Left lobe of liver (tissue), 2 donors: ENCODE data around the gene PARL. TPM values are rescaled to one million over a fixed set of nuclear protein-coding genes. Genes with fewer than 3 reads are reported as not detected.

Source experiments
- ATAC-seq: fragments of 200-7000 bp; cut with Tn5 transposase; one replicate; pipeline ENCODE4 v1.9.1; 2020; ENCODE audit warnings: mild to moderate bottlenecking, moderate library complexity
- DNase-seq: peaks from one replicate; pipeline ENCODE4 v3.0.0-alpha.2; 2020; ENCODE audit warnings: low spot score
- total RNA-seq: library from RNA; stranded (reverse); gene quantifications from one replicate; pipeline ENCODE4 v1.2.1, GENCODE V29; 2021
- donor health status: DM: no; HTN: no; CAD: no; lungs with moderate emphysema.
- donor health status: DM: no; HTN: yes; CAD: no.

Gene PARL, protein sequence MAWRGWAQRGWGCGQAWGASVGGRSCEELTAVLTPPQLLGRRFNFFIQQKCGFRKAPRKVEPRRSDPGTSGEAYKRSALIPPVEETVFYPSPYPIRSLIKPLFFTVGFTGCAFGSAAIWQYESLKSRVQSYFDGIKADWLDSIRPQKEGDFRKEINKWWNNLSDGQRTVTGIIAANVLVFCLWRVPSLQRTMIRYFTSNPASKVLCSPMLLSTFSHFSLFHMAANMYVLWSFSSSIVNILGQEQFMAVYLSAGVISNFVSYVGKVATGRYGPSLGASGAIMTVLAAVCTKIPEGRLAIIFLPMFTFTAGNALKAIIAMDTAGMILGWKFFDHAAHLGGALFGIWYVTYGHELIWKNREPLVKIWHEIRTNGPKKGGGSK
- 25.5 TPM for total RNA-seq

DNA sequence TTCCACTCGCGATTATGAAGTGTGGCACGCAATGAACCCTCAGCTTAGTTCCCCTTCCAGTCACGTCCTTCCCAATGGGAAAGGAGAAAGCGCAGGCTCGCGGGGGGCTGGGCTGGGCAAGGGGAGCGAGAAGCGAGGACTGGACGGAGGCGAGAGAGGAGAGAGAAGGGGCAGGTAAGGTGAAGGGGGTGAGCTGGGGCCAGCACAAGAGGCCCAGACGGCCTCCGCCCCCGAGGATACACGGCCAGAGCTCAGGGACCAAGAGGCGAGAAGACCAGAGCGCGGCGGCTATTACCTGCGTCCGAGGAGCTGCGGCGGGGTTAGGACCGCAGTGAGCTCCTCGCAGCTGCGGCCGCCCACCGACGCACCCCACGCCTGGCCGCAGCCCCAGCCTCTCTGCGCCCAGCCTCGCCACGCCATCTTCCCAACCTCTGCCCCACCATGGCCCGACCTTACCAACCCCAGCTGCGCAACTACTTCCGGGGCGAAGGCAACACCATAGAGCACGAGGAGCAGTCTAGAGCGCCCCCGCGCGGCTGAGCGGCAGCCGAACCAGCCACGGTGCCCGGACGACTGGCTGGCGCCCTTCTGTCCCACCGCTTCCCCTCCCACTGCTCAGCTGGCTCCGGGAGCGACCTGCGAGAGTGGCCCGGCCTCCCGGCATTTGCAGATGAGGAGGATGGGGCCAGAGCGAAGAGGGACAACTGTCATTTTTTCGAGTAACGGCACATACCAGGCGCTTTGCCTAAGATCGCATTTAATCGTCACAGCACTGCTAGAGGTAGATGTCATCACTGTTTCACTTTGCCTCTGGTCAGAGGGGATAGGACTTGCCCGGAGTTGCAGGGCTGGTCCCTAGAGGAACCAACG is at the start of gene PARL:
PARL (minus strand) TSS at position 454 of the 870 bp plus-strand sequence; CDS start at position 420, 34 bp downstream.
- peak; percentile 96 for DNase-seq

DNA sequence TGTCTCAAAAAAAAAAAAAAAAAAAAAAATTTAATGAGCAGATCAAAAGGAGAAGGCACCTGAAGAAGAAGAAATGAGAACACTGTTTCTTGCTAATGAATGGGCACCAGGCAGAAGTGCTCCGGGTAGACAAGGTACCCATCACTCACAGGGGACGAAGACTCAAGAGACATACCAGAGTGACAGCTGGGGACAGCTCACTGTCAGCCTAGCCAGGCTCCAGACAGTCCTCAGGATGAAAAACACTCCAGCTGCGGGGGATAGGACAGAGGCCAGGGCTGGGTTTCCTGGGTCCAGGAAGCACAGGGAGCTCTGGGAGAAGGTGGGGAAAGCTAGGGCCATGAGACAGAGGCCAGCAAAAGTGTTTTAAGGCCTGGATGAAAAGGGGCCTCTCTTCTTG is 48.5 kb upstream of the PARL start:
- ATAC-seq, result no peak
- no peak for DNase-seq

More for the DNA sequence above, at the start of gene PARL:
- ATAC-seq, result peak; percentile 99

DNA sequence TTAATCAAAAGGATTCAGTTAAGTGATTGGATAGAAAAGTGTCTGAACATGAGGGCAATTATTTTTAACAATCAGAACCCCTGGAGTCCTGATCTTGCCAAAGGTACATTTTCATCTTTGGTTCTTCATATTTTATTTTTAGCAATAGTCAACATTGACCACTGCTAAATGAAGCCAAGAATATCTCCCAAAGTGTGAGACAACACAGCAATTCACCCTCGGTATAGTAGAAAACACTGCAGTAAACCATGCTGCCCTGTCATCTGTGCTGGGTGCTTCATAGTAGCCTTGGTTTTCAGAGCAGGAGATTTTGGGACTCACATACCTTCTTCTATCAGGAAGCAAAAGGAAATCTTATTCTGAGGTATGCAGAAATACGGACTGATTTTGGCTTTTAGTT is 47.2 kb upstream of the PARL start:
- ATAC-seq (no peak), DNase-seq (no peak)

DNA sequence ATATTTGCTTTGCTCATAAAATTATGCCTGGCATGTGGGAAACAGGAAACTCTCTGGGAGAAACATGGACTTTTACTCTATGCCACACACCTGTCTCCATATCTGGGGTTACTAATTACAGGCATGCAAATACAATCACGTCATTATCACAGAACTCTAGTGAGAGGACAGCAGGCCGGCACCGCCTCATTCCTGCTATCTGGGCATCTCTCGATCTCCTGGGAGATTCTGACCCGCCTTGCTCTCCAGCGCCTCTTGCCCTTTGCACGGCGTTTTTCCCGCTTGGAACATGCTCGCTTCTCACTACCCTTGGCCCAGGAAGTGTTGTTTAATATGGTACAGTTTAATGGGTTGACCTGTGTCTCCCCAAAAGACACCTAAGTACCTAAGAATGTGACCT is 45.4 kb upstream of the PARL start:
- no peak for ATAC-seq
- DNase-seq, result no peak

DNA sequence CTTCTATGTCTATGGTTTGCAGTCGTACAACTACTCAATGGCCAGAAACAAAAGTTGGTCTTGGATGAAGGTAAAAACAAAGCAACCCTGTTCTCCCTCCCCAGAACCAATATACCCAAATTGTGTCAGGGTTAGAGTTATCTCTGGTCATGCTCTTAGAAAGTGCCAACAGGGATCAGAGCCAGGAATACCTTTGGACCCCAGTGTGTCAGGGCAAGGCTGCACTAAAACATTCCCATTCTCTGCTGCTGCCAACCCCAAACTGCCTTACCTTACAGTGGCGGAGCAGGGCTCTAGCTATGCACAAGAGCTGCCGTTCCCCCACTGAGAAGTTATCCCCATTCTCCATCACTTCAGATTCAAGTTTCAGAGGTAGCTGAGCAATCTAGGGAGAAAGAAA is 42.4 kb upstream of the PARL start:
- ATAC-seq (peak; percentile 98), DNase-seq (peak; percentile 76)

DNA sequence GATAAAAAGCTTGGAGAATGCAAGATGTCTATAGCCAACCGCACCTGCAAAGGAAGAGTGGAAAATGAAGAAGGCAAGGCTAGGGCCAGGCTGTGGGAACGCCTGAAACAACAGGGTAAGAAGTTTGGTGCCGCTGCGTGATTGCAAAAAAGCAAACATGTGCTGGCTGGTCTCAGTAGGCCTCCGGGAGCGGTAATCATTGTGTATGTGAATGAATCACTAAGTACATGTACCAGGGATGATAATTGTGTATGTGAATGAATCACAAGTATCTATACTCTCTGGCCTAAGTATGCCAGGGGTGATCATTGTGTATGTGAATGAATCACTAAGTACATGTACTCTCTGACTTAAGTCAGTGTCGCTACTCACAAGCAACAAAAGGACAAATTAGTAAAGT is 40.3 kb upstream of the PARL start:
- ATAC-seq (no peak), DNase-seq (no peak)

DNA sequence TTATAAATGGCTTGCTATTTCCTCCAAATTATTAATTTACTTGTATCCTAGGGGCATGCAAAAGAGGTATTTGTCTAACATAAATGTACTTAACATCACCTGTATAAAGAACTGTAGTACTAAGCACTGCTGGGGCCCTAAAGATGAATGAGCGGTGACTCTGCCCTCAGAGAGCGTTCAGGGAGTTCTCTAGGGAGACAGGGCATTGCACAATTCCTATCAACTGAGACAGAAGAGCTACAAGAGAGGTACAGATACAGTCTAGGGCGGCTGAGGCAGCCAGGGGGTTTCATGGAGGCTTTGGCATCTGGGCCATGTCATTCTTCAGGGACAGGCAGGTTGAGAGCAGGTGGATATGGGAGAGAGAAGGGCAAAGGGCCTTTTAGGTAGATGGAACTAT is 39.9 kb upstream of the PARL start:
- DNase-seq (no peak), ATAC-seq (no peak)

DNA sequence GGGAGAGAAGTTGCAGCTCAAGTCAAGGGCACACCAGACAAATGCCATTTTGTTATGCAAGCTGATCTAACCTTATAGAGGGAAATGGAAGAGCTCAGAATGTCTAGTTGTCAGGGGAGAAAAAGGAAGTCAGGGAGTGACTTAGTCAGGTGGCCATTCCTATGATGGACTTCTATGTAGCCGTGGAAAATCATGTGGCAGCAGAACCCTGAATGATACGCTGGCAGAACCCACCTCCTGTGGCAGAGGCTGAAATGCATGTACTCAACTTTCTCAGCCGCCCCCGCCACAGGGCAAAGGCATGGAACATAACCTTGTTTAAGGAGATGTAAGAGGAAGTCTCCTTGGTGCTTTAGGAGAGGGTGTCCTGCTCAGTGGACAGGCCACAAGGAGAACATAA is 37.7 kb upstream of the PARL start:
- no peak for DNase-seq

DNA sequence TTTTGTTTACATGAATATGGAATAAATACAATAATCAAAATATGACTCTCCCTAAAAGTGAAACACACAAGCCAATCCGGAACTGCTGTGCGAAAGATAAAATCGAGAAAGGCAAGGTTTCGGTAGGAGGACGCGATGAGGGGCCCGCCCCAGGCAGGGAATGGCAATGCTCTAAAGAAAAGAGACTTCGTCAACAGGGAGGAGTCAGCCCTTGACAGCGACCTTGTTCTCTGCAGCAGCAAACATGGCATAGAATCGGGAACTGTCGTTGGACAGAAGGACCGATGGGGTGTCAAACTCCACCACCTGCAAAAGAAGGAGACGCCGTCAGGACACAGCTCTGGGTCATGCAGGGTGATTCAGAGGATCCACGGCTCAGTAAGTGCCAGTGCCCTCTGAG is 36.4 kb upstream of the PARL start:
- no peak for ATAC-seq
- no peak for DNase-seq

More for the DNA sequence above, 37.7 kb upstream of the PARL start:
- ATAC-seq, result no peak

DNA sequence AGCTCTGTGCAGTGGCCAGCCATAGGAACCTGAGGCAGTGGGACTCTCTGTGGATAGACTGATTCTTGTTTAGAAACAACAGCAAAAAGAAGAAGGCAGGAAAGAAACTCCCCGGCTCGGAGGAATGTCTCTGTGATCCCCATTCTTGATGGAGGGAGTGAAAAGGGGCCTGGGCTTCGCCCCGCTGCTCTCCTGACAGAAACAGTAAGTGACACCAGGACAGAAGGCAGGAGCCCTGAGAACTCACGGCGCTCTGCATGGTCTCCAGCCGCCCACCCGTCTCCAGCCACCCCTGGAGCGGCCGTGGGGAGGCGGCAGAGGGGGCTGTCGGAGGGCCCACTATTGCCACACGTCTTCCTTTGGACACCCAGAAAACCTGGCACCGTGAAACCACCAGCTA is 35.7 kb upstream of the PARL start:
- ATAC-seq (no peak), DNase-seq (no peak)

DNA sequence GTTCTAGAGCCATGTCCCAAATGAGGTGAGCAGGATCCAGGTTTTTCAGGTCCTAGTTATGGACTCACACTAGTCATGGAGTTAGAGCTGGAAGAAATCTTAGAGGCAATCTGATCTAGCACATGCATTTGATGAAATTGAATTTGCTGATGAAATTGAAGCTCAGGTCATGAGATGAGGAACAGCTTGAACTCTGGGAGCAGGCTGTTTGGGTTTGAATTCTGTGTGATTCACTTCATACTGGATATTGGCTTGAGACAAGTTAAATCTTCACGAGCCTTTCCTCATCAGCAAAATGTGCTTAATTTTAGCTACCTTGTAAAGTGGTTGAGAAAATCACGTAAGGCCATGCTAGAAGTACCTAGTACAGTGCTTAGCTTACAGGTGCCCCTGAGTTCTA is 33.5 kb upstream of the PARL start:
- DNase-seq (no peak), ATAC-seq (no peak)

DNA sequence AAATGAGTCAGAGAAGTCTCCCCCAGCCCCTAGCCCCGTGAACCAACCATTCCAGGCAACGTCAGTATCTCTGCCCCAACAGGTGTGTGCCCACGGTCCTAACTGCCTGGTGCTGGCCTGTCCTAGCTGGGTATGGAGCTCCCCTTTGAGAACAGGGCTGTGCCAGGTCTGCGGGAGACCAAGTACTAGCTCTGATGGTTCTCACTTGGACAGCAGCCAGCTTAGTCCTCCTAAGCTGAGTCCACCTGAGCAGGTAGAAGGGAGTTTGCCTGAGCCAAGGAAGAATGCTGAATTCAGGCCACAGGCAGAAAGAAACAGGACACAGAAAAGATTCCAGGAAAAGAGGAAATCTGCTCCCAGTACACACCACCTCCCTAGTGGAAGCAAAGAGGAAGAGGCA is 33.1 kb upstream of the PARL start:
- no peak for ATAC-seq
- no peak for DNase-seq

DNA sequence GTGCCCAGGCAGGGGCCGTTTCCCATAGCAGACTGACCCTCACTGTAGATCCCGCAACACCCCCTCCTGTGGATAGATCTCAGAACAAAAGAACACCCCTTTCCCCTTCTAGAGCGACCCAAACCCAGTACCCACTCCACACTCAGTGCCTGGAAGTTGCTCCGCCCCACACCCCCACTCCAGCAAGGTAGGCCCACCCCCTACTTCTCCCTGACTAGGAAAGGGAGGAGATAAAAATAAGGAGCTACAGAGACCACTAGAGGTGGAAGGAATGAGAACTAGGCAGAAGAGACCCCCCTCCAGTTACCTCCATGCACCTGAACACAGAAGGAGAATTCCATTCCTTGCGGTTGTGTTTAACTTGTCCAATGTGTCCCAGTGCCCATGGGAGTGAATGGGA is 30.2 kb upstream of the PARL start:
- no peak for ATAC-seq

DNA sequence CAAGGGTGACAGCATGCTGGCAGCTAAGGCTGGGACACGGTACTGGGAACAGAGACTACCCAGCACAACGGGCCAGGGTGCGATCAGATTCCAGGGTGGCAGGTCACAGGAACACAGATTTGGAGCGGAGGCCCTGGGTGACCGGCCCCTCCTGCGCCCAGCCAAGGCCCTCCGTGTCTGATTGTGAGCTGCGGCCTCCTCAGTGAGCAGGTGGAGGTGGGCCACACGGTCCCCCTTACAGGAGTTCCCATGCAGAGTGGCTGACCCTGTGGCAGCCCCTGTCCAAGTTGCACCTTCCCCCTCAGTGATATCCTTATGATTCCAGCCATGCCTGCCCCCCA is 28.9 kb upstream of the PARL start:
- no peak for DNase-seq

More for the DNA sequence above, 30.2 kb upstream of the PARL start:
- DNase-seq, result no peak

DNA sequence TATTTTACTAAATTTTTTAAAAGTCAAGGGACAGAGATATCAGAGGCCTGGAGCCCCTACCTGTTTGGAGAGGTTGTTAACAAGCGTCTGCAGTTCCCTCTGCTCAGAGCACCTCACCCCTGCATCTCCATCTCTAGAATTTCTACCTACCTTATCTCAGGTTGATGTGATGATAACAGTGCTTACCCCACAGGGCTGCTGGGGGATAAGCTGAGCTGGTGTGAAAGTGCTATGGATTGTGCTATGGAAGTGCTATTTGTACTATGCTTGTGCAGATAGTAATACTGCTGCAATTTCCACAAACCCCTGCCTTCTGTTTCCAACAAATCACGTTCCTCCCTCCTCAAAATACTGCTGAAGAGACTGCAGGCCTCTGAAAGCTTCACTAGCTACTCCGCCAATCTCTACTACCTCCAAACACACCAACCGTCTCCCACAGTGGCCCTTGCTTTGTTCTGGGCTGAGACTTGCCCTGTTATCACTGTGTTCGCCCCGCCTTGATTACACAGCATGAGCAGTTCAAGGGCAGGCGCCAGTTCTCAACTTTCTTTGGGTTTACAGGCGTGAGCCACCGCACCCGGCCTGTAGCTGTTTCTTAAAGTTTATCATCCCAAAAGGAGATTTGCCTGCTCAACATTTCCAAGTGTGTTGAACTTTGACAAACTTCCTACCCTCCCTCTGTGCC is 28.4 kb upstream of the PARL start:
- ATAC-seq, result no peak
- DNase-seq, result no peak

More for the DNA sequence above, 28.9 kb upstream of the PARL start:
- no peak for ATAC-seq

DNA sequence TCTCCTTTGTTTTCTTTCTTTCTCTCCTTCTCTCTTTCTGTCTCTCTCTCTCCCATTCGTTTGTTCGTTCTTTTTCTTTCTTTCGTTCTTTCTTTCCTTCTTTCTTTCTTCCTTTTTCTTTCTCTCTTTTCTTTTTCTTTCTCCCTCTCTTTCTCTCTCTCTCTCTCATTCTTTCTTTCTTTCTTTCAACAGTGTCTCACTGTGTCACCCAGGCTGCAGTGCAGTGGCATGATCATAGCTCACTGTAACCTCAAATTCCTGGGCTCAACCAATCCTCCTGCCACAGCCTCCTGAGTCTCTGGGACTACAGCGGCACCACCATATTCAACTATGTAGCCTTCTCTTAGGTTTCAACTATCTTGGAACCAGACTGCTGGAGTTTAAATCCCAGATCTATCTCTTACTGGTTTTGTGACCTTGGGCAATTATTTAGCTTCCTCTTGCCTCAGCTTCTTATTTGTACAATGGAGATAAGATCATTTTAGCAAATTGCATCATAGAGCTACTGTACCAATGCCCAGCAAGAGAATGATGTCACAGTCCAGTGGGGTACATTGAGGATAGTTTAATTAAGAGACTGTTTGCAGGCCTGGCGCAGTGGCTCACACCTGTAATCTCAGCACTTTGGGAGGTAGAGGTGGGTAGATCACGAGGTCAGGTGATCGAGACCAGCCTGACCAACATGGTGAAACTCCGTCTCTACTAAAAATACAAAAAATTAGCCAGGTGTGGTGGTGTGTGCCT is 27.3 kb upstream of the PARL start:
- DNase-seq, result no peak
- no peak for ATAC-seq

DNA sequence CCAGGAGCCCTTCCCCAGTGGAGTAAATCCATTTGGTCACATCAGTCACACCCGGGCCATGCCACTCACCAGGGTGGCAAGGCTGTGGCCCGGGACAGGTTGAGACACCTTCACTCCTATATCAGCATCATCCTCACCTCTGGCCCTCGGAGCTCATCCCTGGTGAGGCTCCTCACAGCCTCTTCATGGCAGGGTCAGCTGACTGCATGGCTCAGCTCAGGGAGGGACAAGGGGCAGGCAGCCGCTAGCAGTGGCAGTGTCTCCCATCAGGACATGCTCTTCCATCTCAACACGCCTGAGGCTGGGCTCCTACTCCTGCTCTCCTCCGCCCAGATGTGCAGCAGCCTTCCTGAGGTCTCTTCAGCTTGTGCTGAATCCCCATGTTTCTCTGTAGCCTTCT is 26.4 kb upstream of the PARL start:
- ATAC-seq (no peak), DNase-seq (no peak)

DNA sequence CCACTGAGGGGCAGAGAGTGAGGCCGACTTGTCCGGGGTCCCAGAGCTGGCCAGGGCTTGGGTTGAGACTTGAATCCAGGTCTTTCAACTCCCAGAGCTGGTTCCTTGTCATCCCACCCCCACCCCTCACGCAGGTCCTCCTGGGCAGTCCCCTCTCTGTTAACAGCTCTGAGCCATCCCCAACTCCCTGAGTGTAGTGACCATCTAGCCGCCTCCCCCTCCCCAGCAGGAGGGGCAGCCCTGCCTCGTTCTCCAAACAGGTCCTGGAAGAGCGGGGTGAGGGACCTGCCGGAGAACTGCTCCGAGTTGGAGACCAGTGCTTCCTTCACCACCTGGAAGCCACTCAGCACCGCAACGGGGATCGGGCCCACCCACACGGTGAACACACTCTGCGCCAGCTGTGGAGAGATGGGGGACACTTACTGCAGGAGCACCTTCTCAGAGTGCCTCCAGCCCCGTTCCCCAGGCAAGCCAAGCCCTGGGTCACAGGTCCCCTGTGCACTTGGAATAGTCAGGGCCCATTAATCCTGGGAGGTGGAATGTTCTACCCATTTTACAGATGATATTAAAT is 24.4 kb upstream of the PARL start:
- no peak for ATAC-seq
- no peak for DNase-seq

DNA sequence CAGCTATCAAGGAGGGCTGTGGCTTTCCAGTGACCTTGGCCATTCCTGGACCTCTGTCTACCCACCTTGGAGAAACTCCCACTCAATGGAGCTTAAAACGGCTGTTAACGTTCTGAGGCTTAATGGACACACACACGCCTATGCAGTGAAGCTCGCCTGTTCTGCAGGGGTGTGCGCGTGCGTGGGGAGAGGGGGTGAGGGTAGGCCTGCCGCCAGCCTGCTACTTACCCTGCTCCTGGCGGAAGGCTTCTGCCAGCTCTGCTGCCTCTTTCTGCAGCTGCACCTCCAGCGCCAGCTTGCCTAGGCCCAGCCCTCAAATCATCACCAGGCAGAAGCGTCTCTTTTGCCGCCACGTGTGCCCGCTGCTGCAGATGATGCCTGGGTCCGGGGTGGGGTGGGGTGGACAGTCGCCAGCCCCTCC is 23.2 kb upstream of the PARL start:
- ATAC-seq (no peak), DNase-seq (no peak)

DNA sequence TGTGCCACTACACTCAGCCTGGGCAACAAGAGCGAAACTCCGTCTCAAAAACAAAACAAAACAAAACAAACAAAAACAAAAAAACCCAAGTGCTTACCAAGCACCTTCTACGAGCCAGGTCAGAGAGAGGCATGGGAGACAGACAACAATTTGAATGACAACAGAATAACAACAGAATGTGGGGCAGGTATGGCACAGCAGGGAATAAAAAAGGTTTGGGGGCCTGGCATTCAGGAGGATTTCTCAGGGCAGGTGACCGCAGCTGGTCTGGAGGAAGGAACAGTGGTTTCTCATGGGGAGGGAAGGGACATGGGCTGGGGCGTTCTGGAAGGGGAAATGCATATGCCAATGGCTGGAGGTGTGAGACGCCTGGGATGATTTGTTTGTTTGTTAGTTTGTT is 22.5 kb upstream of the PARL start:
- ATAC-seq (no peak), DNase-seq (no peak)
